Glutamatergic neuron (in vitro differentiated cells): ENCODE data around the gene CREB5. TPM values are rescaled to one million over a fixed set of nuclear protein-coding genes. Genes with fewer than 3 reads are reported as not detected.

ENCODE experiments used
- DNase-seq: peaks from one replicate; pipeline ENCODE4 v3.0.0; 2022
- H3K27ac Mint-ChIP-seq: one replicate; pipeline ENCODE4 v1.8.0; 2020; ENCODE audit warnings: mild to moderate bottlenecking, mixed read lengths, inconsistent platforms; ENCODE audit not compliant: unreplicated experiment
- H3K27me3 Mint-ChIP-seq: one replicate; pipeline ENCODE4 v1.8.0; 2020; ENCODE audit warnings: mild to moderate bottlenecking, moderate library complexity, mixed read lengths, inconsistent platforms; ENCODE audit not compliant: unreplicated experiment
- H3K36me3 Mint-ChIP-seq: one replicate; pipeline ENCODE4 v1.8.0; 2020; ENCODE audit warnings: mild to moderate bottlenecking, mixed read lengths, inconsistent platforms; ENCODE audit not compliant: unreplicated experiment
- H3K4me1 Mint-ChIP-seq: one replicate; pipeline ENCODE4 v1.8.0; 2020; ENCODE audit warnings: mild to moderate bottlenecking, low read depth, mixed read lengths, inconsistent platforms; ENCODE audit not compliant: unreplicated experiment
- H3K4me3 Mint-ChIP-seq: one replicate; pipeline ENCODE4 v1.8.0; 2020; ENCODE audit warnings: mild to moderate bottlenecking, mixed read lengths, inconsistent platforms; ENCODE audit not compliant: unreplicated experiment
- H3K9me3 Mint-ChIP-seq: one replicate; pipeline ENCODE4 v1.8.0; 2020; ENCODE audit warnings: mild to moderate bottlenecking, moderate library complexity, mixed read lengths, inconsistent platforms; ENCODE audit not compliant: unreplicated experiment
- total RNA-seq: library from RNA; stranded (reverse); fragmentation: NEBNext Ultra II Directional; extraction: Animal tissue kit (Norgen Biotek cat#: 25700); gene quantifications from one replicate; pipeline ENCODE4 v1.2.1, GENCODE V29; 2021; ENCODE audit not compliant: unreplicated experiment
- TF ChIP-seq, protein P1 (sequence below): fragments of 200-600 bp; sonication (generic); IDR thresholded peaks from one replicate; pipeline ENCODE4 v1.5.0; 2021; ENCODE audit not compliant: partially characterized antibody, unreplicated experiment

Gene CREB5
- total RNA-seq, 1 donor from 2014 or later, result 50.4 TPM

- Mint-ChIP-seq H3K4me1 (peaks cover 18% of the 10 kb centered on the region), H3K9me3 (peaks cover 4% of the 10 kb centered on the region)
- TF ChIP-seq, protein P1, sequence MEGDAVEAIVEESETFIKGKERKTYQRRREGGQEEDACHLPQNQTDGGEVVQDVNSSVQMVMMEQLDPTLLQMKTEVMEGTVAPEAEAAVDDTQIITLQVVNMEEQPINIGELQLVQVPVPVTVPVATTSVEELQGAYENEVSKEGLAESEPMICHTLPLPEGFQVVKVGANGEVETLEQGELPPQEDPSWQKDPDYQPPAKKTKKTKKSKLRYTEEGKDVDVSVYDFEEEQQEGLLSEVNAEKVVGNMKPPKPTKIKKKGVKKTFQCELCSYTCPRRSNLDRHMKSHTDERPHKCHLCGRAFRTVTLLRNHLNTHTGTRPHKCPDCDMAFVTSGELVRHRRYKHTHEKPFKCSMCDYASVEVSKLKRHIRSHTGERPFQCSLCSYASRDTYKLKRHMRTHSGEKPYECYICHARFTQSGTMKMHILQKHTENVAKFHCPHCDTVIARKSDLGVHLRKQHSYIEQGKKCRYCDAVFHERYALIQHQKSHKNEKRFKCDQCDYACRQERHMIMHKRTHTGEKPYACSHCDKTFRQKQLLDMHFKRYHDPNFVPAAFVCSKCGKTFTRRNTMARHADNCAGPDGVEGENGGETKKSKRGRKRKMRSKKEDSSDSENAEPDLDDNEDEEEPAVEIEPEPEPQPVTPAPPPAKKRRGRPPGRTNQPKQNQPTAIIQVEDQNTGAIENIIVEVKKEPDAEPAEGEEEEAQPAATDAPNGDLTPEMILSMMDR, result no peak
Measured at GRCh38 chr7:28725911-28726310, 313.6 kb downstream of the CREB5 start.

GRCh38 chr7:28726555-28726954, 314.2 kb downstream of the CREB5 start:
- Mint-ChIP-seq H3K36me3 (no peaks in the 10 kb centered on the region), H3K27me3 (no peaks in the 10 kb centered on the region), H3K27ac (peak overlapping the region; percentile 64), H3K9me3 (peaks cover 4% of the 10 kb centered on the region), H3K4me3 (peak overlapping the region; percentile 44), H3K4me1 (peaks cover 18% of the 10 kb centered on the region)
- DNase-seq, result no peak
- TF ChIP-seq, protein P1, result no peak

More at GRCh38 chr7:28725911-28726310, 313.6 kb downstream of the CREB5 start:
- Mint-ChIP-seq H3K4me3 (no peak overlapping the region), H3K36me3 (no peaks in the 10 kb centered on the region), H3K27ac (no peak overlapping the region), H3K27me3 (no peaks in the 10 kb centered on the region)
- no peak for DNase-seq

- H3K36me3 Mint-ChIP-seq, result no peaks in the 10 kb centered on the region
- peaks cover 5% of the 10 kb centered on the region for H3K9me3 Mint-ChIP-seq
- DNase-seq, result no peak
- TF ChIP-seq, protein P1, result no peak
- H3K27me3 Mint-ChIP-seq, result no peaks in the 10 kb centered on the region
- no peak overlapping the region for H3K27ac Mint-ChIP-seq
- no peak overlapping the region for H3K4me3 Mint-ChIP-seq
- peaks cover 21% of the 10 kb centered on the region for H3K4me1 Mint-ChIP-seq
Measured at GRCh38 chr7:28729281-28729680, 317.0 kb downstream of the CREB5 start.

DNA sequence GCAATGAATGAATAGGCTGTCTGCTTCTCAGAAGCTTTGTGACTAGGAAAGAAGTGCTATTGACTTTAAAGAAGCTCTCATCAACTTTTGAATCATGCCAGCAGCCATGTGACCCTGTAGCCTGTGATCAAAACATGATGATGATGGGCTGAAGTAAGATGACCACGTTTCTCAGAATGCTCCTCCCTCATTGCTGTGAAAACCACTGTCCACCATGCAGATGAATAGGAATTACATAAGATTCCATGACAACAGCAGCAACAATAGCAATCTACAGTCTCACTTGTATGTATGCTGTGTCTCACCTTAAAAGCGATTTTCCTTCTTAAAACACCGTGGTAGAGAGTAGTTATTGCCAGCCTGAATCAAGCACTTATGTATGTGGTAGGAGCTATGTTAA, 317.4 kb downstream of the CREB5 start:
- peaks cover 5% of the 10 kb centered on the region for H3K9me3 Mint-ChIP-seq
- no peak overlapping the region for H3K27ac Mint-ChIP-seq
- DNase-seq, result no peak
- H3K27me3 Mint-ChIP-seq, result no peaks in the 10 kb centered on the region
- TF ChIP-seq, protein P1, result no peak
- no peak overlapping the region for H3K4me3 Mint-ChIP-seq
- H3K36me3 Mint-ChIP-seq, result no peaks in the 10 kb centered on the region
- peaks cover 21% of the 10 kb centered on the region for H3K4me1 Mint-ChIP-seq

GRCh38 chr7:28731092-28731658, 318.9 kb downstream of the CREB5 start:
- Mint-ChIP-seq H3K9me3 (peaks cover 5% of the 10 kb centered on the region), H3K36me3 (no peaks in the 10 kb centered on the region), H3K4me3 (no peak overlapping the region), H3K4me1 (peaks cover 20% of the 10 kb centered on the region), H3K27me3 (no peaks in the 10 kb centered on the region), H3K27ac (no peak overlapping the region)
- DNase-seq, result no peak
- TF ChIP-seq, protein P1, result no peak
